Stomach smooth muscle (tissue), 2 donors: ENCODE results near the gene GPAT3.

ENCODE experiments used
- H3K27ac ChIP-seq: one replicate; pipeline ENCODE4 v1.7.0; 2013; ENCODE audit warnings: mild to moderate bottlenecking, low read length, inconsistent platforms
- H3K27me3 ChIP-seq, 2 donors: one replicate each; pipeline ENCODE4 v1.7.0; 2013; ENCODE audit warnings: low read length in 2 of 2; ENCODE audit not compliant: insufficient read depth in 2 of 2, control insufficient read depth in 1 of 2
- H3K36me3 ChIP-seq, 2 donors: one replicate each; pipeline ENCODE4 v1.7.0; 2013; ENCODE audit warnings: low read length in 2 of 2; ENCODE audit not compliant: control insufficient read depth in 2 of 2, insufficient read depth in 2 of 2
- H3K4me1 ChIP-seq: one replicate; pipeline ENCODE4 v1.7.0; 2013; ENCODE audit warnings: low read length; ENCODE audit not compliant: control insufficient read depth, insufficient read depth
- H3K4me3 ChIP-seq, 2 donors: one replicate each; pipeline ENCODE4 v1.7.0; 2013; ENCODE audit warnings: low read length in 2 of 2
- H3K9ac ChIP-seq, 2 donors: one replicate each; pipeline ENCODE4 v1.7.0; 2013; ENCODE audit warnings: low read length in 2 of 2, mild to moderate bottlenecking in 1 of 2
- H3K9me3 ChIP-seq, 2 donors: one replicate each; pipeline ENCODE4 v1.7.0; 2013; ENCODE audit warnings: low read length in 2 of 2; ENCODE audit not compliant: control insufficient read depth in 2 of 2
- donor health status: healthy.
- donor health status: Pancreatic carcinoma.

GPAT3 gene

GRCh38 chr4:83552924-83553323, 17.0 kb downstream of the GPAT3 start:
- Histone ChIP-seq H3K9ac (no peak overlapping the region), H3K36me3 (peaks cover 0 to 3% of the 10 kb centered on the region in 2 donors), H3K27me3 (no peaks in the 10 kb centered on the region), H3K4me3 (no peak overlapping the region), H3K4me1 (peaks cover 4% of the 10 kb centered on the region), H3K9me3 (no peaks in the 10 kb centered on the region), H3K27ac (no peak overlapping the region)

- H3K27me3 ChIP-seq, result no peaks in the 10 kb centered on the region
- no peak overlapping the region for H3K4me3 ChIP-seq
- no peak overlapping the region for H3K9ac ChIP-seq
- peaks cover 0 to 3% of the 10 kb centered on the region in 2 donors for H3K36me3 ChIP-seq
- H3K9me3 ChIP-seq, result no peaks in the 10 kb centered on the region
- no peak overlapping the region for H3K27ac ChIP-seq
- H3K4me1 ChIP-seq, result no peaks in the 10 kb centered on the region
Observed at GRCh38 chr4:83556006-83556707, 20.2 kb downstream of the GPAT3 start.

GRCh38 chr4:83556816-83557215, 20.9 kb downstream of the GPAT3 start:
- no peaks in the 10 kb centered on the region for H3K4me1 ChIP-seq
- no peak overlapping the region for H3K27ac ChIP-seq
- no peak overlapping the region for H3K4me3 ChIP-seq

GRCh38 chr4:83558059-83558653, 22.2 kb downstream of the GPAT3 start:
- Histone ChIP-seq H3K9ac (no peak overlapping the region), H3K9me3 (no peaks in the 10 kb centered on the region), H3K4me1 (no peaks in the 10 kb centered on the region), H3K27me3 (no peaks in the 10 kb centered on the region), H3K36me3 (no peaks in the 10 kb centered on the region), H3K27ac (no peak overlapping the region), H3K4me3 (no peak overlapping the region)

More at GRCh38 chr4:83556816-83557215, 20.9 kb downstream of the GPAT3 start:
- H3K36me3 ChIP-seq, result peaks cover 0 to 3% of the 10 kb centered on the region in 2 donors
- no peaks in the 10 kb centered on the region for H3K9me3 ChIP-seq
- no peaks in the 10 kb centered on the region for H3K27me3 ChIP-seq
- H3K9ac ChIP-seq, result no peak overlapping the region

GRCh38 chr4:83558680-83559079, 22.8 kb downstream of the GPAT3 start:
- H3K27ac ChIP-seq, result no peak overlapping the region
- no peak overlapping the region for H3K4me3 ChIP-seq
- H3K9ac ChIP-seq, result no peak overlapping the region
- H3K4me1 ChIP-seq, result no peaks in the 10 kb centered on the region
- no peaks in the 10 kb centered on the region for H3K36me3 ChIP-seq
- H3K9me3 ChIP-seq, result no peaks in the 10 kb centered on the region
- no peaks in the 10 kb centered on the region for H3K27me3 ChIP-seq

GRCh38 chr4:83560523-83560922, 24.6 kb downstream of the GPAT3 start:
- Histone ChIP-seq H3K9me3 (no peaks in the 10 kb centered on the region), H3K9ac (no peak overlapping the region), H3K36me3 (no peaks in the 10 kb centered on the region), H3K27ac (no peak overlapping the region), H3K4me3 (no peak overlapping the region), H3K4me1 (no peaks in the 10 kb centered on the region), H3K27me3 (no peaks in the 10 kb centered on the region)

GRCh38 chr4:83561381-83561780, 25.5 kb downstream of the GPAT3 start:
- Histone ChIP-seq H3K4me3 (no peak overlapping the region), H3K27me3 (no peaks in the 10 kb centered on the region), H3K4me1 (no peaks in the 10 kb centered on the region), H3K36me3 (no peaks in the 10 kb centered on the region), H3K9ac (no peak overlapping the region), H3K9me3 (no peaks in the 10 kb centered on the region), H3K27ac (no peak overlapping the region)

GRCh38 chr4:83563998-83564397, 28.1 kb downstream of the GPAT3 start:
- no peaks in the 10 kb centered on the region for H3K36me3 ChIP-seq
- H3K4me1 ChIP-seq, result no peaks in the 10 kb centered on the region
- H3K9me3 ChIP-seq, result no peaks in the 10 kb centered on the region
- no peaks in the 10 kb centered on the region for H3K27me3 ChIP-seq
- H3K27ac ChIP-seq, result no peak overlapping the region
- H3K4me3 ChIP-seq, result no peak overlapping the region
- no peak overlapping the region for H3K9ac ChIP-seq

GRCh38 chr4:83568062-83568461, 32.2 kb downstream of the GPAT3 start:
- Histone ChIP-seq H3K9ac (no peak overlapping the region), H3K27me3 (no peaks in the 10 kb centered on the region), H3K27ac (no peak overlapping the region), H3K4me1 (no peaks in the 10 kb centered on the region), H3K9me3 (no peaks in the 10 kb centered on the region), H3K36me3 (no peaks in the 10 kb centered on the region), H3K4me3 (no peak overlapping the region)

GRCh38 chr4:83569429-83569828, 33.5 kb downstream of the GPAT3 start:
- Histone ChIP-seq H3K9me3 (no peaks in the 10 kb centered on the region), H3K9ac (no peak overlapping the region), H3K27ac (no peak overlapping the region), H3K36me3 (no peaks in the 10 kb centered on the region), H3K4me3 (no peak overlapping the region), H3K4me1 (no peaks in the 10 kb centered on the region), H3K27me3 (no peaks in the 10 kb centered on the region)

- Histone ChIP-seq H3K4me3 (no peak overlapping the region), H3K27ac (no peak overlapping the region)
Observed at GRCh38 chr4:83569987-83570386, 34.1 kb downstream of the GPAT3 start.

More at GRCh38 chr4:83569987-83570386, 34.1 kb downstream of the GPAT3 start:
- H3K9me3 ChIP-seq, result no peaks in the 10 kb centered on the region
- no peak overlapping the region for H3K9ac ChIP-seq
- no peaks in the 10 kb centered on the region for H3K4me1 ChIP-seq
- no peaks in the 10 kb centered on the region for H3K27me3 ChIP-seq
- H3K36me3 ChIP-seq, result no peaks in the 10 kb centered on the region
